Stimulated activated CD4-positive, alpha-beta T cell treated with anti-CD3 and anti-CD28 coated beads, Interleukin-12 subunit alpha, Interleukin-12 subunit beta, amount 100 ng/mL, for 24 hours (primary cell): ENCODE measurements around the gene LRRC42.

Experiments used
- DNase-seq, 2 experiments: peaks; one replicate each; pipeline ENCODE4 v3.0.0-alpha.2; 2020; ENCODE audit warnings: low read depth in 2 of 2

LRRC42 gene, protein sequence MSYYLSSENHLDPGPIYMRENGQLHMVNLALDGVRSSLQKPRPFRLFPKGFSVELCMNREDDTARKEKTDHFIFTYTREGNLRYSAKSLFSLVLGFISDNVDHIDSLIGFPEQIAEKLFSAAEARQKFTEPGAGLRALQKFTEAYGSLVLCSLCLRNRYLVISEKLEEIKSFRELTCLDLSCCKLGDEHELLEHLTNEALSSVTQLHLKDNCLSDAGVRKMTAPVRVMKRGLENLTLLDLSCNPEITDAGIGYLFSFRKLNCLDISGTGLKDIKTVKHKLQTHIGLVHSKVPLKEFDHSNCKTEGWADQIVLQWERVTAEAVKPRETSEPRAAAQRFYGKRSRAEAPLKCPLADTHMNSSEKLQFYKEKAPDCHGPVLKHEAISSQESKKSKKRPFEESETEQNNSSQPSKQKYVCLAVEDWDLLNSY

DNA sequence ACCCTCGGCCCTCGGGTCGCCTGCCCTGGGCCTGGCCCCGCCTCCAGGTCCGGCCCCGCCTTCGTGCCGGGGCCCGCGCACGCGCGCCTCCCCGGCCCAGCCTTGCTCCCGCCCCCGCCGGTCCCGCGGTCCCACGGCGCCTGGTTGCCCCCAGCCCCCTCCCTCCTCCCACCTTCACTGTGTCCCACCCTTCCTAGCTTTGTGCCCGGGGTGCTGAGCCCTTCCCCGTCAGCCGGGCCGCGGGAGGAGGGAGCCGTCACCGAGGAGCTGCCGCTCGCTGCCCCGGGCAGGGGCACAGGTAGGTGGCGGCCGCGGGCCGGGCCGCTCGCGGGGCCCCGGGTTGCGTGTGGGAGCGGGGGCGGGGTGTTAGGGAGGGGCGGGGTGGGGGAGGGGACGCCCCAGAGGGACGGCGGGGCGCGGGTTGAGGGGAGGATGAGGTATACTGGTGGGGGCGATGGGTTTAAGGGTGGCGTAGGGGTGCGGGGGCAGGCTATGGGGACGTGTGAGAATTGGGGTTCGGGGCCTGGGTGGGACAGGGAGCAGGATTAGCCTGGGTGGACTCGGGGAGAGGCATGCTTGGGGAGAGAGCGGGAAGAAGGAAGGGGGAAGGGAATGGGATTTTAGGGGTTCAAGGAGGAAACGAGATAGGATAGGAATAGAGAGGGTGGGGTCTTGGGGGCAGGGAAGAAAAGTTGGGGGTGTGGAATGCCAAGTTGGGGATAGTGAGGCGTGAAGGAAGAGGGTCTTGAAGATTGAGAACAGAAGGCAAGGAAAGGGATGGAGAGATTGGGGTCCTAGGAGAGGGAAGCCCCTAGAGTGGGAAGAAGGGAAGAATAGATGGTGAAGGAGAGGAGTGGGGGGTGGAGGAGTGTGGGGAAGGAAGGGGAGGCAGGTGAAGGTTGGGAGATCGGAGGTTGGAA, at the start of gene LRRC42:
Gene LRRC42 (plus strand): TSS at position 99 of the 920 bp plus-strand sequence. CDS start 5,650 bp downstream, outside the sequence.
- peak in 1 of 2 experiments; percentile 54 for DNase-seq

DNA sequence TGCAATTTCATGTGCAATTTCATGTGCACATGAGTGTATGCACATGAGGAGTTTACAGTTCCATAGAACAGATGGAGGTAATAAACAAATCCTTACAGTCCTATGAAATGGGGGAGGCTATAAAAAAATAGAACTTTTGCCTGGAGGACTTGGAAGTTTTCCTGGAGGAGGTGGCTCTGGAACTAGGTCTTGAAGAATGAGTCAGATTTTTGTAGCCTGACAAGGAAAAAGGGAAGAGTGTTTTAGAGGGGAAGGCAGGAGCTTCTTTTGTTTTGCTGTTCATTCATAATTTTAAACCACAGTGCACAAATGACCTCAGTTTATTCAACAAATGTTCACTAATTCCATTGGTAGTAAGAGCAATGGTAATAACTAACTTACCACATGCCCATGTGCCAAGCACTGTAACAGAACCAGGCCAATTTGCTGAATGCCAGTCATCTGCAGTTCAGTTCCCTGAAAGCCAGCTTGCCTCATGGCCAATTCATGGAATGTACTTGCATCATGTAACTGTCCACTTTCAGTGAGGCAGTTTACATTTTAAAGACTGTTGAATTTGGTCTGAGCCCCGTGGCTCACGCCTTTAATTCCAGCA, 49.4 kb upstream of the LRRC42 start:
- DNase-seq, result no peak

DNA sequence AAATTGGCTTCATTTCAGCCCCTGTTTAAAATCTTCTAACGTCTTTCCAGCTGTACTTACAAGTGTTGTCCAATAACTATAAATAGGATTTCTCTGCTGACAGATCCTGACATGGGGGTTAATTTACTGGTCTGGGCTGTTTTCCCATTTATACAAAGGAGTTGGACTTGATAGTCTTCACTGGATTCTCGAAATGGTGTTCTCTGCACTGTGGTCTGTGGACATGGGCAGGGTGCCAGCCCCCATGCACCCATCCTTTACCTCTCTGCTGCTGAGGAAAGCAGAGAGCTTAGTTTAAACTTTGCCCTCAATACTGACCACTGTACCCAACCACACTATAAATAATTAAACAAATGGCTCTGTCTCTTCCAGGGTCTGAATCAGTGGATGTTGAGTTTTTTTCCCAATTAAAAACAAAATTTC, 46.9 kb upstream of the LRRC42 start:
- DNase-seq, result no peak

DNA sequence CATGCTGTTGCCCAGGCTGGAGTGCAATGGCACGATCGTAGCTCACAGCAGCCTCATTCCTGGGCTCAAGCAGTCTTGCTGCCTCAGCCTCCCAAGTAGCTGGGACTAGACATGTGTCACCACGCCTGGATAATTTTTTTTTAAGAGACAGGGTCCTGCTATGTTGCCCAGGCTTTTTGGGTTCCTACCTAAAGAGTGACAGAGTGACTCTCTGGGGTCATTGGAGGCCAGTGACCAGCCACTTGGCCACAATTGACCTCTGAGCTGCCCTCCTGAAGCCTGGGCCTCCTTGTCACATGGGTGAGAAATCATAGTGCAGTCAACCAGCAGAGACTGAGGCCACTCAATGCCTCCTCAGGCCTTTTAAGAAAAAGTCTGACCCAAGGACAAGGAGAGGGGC, 46.4 kb upstream of the LRRC42 start:
- no peak for DNase-seq

DNA sequence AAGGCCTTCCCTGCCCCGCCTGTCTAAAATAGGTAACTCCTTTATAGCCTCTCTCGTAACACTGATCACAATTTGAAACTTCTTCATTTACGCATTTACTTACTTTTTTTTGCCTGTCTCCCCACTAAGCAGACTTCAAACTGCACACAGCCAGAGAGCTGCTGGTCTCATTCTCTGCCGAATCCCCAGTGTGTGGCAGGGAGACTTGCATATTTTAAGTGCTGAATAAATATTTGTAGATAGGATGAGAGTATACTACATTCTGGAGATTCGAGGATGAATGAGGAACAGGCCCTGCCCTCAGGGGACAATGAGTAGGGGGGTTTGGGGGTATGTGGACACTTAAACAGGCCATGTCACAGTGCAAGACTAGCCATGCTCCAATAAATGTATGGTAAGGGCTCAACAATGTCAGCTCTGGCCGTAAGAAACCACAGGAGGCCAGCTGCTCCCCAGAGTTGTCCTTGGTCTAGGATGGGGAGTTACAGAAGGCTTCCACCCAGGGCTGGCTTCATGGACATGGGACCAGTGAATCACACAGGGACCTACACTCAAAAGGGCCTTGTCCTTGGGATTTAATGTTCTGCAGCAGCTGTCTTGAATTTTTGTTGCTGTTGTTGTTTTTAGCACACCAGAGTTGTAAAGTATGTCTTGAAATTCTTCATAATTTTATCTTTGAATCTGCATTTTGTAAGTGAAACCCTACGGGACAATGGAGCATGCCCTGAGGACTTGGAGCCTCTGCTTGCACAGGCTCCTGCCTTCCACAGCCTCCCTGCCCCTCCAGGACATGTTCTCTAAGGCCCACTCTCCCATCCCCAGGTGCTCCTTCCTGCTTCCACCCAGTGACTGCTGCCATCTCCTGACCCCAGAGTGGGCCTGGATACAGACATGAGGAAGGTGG, 43.7 kb upstream of the LRRC42 start:
- DNase-seq, result no peak

DNA sequence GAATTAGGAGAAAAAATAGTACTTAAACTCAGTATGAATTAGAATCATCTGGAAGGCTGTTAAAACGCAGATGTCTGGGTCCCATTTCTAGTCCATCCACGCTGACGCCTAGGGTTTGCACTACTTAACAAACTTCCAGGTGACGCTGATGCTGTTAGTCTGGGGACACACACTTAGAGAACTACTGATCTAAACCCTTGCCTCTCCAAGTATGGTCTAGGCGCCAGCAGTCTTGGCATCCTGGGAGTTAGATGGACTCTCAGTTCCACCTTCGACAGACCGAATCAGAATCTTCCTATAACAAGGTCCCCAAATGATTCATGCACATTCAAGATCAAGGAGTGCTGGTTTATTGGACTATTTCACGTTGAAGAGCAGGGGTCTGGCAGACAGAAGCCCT, 40.6 kb upstream of the LRRC42 start:
- DNase-seq, result no peak

DNA sequence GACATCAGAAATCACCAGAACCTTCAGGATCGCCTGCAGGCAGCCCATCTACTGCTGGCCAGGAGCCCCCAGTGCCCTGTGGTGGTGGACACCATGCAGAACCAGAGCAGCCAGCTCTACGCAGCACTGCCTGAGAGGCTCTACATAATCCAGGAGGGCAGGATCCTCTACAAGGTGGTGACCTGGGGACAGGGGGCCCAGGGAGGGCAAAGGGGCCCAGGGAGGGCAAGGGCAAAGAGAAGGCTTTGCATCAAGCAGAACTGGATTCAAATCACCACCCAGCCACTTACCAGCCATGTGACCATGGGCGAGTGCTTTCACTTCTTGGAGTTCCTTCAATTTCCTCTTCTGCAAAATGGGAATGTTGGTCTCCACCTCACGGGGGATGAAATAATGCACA, 40.0 kb upstream of the LRRC42 start:
- DNase-seq, result no peak

DNA sequence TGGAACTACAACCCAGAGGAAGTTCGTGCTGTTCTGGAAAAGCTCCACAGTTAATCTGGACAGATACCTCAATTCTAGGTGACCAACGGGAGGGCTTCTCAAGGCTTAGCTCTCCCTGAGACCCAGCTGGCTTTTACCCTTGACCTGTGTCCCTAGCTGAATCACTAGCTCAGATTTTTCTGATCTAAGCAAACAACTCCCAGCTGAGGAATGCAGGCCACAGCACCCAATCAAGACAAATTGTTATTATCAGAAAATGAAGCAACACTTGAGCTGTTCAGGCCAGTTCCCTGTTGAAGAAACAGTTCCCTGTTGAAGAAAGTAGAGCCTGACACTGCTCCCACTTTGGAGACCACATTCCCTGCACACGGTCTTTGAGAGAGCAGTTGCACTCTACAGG, 36.2 kb upstream of the LRRC42 start:
- DNase-seq, result no peak

DNA sequence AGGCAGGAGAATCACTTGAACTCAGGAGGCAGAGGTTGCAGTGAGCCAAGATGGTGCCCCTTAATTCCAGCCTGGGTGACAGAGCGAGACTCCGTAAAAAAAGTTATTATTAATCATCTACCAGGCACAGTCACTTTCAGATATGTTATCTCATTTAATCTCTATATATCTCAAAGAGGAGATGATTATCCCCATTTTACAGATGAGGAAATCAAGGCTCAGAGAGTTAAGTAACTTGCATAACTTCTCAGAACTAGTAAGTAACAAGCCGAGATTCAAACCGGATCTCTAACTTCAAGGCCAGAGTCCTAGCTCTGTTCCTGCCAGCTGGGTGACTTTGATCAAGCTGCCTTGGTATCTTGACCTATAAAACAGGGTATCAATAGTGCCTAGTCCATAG, 34.7 kb upstream of the LRRC42 start:
- DNase-seq, result no peak

DNA sequence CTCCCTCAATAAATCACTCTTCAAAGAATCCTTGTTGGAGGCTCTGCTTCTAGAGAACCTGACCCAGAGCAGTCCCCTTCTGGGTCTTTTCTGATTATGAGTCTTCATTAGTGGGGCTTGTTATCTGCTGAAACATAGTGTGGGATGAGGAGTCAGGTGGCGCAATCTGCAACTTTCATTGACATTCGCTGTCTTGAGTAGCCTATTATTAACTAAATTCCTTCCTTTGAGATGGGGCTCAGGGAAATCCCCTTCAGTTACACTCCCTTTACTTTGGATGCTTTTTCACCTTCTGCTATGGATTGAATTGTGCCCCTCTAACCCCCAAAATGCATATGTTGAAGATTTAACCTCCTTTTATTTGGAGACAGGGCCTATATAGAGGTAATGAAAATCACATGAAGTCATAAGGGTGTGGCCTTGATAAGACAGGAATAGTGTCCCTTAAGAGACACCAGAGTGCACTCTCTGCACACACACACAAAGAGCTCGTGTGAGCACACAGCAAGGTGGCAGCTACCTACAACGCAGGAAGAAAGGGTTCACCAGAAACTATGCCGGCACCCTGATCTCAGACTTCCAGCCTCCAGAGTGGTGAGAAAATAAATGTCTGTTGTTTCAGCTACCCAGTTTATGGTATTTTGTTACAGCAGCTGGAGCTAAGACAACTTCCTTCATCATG, 32.7 kb upstream of the LRRC42 start:
- DNase-seq, result no peak

DNA sequence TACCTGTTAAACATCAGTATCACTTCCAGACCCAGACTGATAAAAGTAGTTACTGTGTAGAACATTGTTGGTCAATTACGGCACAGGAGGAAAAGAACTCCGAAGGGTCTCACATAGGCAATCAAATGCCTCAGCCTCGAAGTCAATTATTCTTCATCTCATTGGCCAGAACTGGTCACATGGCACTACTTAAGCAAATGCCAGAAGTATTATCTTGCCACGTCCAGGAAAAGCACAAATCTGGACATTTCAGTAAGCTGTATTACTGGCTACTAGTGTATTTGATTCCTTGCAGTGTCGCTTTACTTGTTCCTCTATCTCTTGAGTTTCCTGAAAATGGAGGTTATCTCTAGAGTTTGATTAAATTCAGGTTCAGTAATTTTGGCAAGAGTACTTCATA, 27.8 kb upstream of the LRRC42 start:
- DNase-seq, result no peak

DNA sequence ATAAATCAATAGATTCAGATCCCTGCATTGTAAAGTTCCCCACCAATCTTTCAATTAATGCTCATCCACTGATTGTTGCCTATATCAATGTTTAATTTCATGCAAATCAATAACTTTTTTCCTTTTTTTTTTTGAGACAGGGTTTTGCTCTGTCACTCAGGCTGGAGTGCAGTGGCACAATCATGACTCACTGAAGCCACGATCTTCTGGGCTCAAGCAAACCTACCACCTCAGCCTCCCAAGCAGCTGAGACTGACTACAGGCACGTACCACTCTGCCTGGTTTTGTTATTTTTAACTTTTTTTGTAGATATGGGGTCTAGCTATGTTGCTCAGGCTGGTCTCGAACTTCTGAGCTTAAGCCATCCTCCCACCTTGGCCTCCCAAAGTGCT, 26.5 kb upstream of the LRRC42 start:
- peak in 1 of 2 experiments; percentile 4 for DNase-seq

DNA sequence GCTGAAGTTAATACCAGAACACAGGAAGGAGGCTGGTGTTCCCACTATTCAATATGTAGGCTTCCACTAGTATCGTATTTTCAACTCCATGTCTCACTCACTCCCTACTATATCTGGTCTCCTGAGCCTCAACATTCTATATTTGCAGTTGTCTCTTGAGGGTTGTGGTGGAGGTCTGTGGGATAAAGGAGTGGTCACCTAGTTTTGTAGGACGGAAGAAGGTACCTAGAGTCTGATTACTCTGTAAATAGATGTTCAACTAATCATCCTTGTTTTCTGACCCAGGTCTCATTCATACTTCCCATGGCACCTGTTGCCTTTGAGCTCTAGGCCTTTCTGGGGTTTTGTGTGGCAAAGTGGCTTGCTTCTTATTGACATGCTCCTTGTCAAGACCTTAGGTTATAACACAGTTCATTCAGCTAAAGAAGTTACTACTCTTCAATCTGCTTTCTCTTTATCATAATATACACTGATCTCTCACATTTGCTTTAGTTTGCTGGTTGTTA, 18.7 kb upstream of the LRRC42 start:
- no peak for DNase-seq

DNA sequence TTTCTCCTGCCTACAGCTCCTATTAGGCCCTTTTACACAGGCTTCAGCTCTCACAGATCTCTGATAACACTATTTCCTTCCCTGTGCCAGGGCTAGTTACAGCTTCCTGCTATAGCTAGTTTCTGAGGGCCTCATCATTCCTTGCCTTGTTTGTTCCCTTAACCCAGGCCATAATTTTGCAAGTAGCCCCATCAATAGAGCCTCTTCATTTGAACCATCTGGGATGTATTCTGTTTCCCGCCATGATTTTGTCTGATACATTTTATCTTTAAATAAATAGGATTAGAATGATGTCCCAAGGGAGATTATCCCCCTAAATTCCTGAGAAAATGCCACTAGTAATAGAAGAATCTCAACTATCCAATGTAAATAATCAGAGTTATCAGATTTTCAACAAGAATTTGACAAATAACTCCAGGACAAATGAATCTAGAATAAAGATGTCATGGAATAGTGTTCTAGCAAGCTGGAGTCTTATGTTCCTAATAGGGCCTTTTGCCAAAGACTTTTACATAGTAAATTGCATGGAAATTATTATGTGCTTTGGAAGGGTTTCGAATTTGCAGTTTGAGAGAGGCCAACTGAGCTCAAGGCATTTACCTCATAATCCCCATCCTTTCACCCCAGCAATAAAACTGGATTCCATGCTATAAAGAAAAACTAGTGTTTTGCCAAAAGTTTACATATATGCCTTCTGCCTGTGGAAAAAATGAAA, 16.7 kb upstream of the LRRC42 start:
- DNase-seq, result no peak

DNA sequence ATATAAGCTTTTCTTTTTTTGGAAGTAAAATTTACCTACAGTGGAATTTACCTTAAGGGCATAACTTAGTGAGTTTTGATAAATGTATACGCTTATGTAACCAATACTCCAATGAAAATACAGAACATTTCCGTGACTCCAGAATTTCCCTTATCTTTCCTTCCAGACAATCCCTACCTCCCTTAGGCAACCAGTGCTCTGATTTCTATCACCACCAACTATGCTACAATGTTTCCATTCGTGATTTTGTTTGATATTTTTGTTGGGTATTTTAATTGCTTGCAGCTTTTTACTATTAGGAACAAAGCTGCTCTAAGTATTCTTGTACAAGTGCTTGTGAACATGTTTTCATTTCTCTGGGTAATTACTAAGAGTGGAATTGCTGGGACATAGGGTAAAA, 15.2 kb upstream of the LRRC42 start:
- no peak for DNase-seq

DNA sequence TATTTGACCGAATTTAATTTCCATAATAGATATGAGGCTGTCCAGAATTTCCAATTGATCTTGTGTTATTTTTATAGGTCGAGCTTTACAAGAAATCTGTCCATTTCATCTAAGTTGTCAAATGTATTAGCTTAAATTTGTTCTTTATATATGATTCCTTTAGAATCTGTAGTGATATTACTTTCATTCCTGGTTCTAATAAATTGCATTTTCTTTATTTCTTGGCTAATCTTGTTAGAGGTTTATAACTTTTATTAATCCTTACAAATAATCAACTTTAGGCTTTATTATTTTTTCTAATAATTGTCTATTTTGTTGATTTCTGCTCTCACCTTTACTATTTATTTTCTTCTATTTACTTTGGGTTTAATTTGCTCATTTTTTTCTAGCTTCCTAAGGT, 14.6 kb upstream of the LRRC42 start:
- no peak for DNase-seq

DNA sequence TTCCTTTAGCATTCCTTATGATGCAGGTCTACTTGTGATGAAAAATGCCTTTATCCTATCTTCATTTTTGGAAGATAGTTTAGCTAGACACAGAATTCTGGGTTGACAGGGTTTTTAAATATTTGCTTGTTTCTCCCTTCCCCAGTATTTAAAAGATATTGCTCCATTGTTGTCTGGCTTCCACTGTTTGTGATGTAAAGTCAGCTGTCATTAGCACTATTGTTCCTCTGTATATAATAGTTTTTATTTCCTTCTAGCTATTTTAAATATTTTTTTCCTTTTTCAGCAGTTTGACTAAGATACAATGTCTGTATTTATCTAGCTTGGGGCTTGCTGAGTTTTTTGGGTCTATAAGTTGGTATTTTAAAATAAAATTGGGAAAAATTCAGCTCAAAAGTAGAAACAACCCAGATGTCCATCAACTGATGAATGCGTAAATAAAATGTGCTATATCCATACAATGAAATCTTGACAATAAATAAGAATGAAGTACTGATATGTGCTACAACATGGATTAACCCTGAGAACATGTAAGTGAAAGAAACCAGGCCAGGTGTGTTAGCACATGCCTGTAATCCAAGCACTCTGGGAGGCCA, 11.9 kb upstream of the LRRC42 start:
- DNase-seq, result no peak

DNA sequence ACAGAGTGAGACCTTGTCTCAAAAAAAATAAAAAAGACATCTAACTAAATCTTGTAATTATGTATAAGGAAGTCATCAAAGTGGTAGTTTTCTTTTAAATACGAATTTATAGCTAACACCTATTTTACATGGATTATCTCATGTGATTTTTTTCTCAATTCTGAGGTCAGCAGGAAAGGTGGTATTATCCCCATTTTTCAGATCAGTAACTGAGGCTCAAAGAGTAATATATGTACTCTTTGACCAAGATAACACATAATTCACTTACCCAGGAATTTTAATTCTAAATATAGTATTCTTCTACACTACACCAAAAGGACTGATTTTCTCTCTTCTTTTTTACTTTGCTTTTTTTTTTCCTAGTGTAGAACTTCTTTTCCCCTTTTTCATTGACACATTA, 9.7 kb upstream of the LRRC42 start:
- DNase-seq, result no peak

DNA sequence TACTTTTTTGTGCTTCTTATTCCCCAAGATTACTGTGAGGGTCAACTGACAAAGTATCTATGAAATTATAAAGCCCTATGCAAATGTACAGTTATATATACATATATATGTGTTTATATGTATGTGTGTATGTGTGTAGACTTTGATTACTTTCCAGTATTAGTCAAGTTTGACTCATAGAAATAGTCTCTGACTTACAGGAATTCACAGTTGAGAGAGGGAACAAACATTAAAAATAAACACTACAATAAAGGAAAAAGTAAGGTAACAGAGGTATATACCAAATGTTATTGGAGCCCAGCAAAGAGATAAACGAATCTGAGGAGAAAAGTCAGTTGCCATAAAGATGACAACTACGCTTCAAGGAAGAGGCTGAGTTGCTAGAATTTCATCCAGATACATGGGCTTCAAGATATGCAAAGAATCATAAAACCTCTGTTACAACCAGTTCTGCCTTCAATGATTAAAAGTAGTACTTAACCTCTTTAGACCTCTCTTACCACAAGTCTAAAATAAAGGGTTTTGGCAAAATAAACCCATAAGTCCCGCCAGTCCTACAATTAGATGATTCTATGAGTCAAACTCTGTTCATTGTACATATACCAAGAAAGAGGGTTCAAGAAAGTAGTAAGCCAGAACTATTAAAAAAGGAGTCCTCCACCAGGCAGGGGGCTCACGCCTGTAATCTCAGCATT, 7.9 kb upstream of the LRRC42 start:
- no peak for DNase-seq
